Ishikawa (cell line): ENCODE measurements around the gene CD4.

ENCODE experiments used
- CEBPB ChIP-seq: IDR thresholded peaks from 2 replicates; pipeline ENCODE4 v1.6.1; 2012
- CREB1 ChIP-seq: IDR thresholded peaks from 2 replicates; pipeline ENCODE4 v1.6.1; 2012; ENCODE audit warnings: low read depth
- EGR1 ChIP-seq: IDR thresholded peaks from 2 replicates; pipeline ENCODE4 v1.6.1; 2012
- EP300 ChIP-seq: IDR thresholded peaks from 2 replicates; pipeline ENCODE4 v1.6.1; 2012; ENCODE audit warnings: borderline replicate concordance
- FOXM1 ChIP-seq: IDR thresholded peaks from 2 replicates; pipeline ENCODE4 v1.6.1; 2012; ENCODE audit warnings: low read depth, borderline replicate concordance
- NFIC ChIP-seq: IDR thresholded peaks from 2 replicates; pipeline ENCODE4 v1.6.1; 2012
- RAD21 ChIP-seq: IDR thresholded peaks from 2 replicates; pipeline ENCODE4 v1.6.1; 2012; ENCODE audit warnings: low read depth
- REST ChIP-seq: IDR thresholded peaks from 2 replicates; pipeline ENCODE4 v1.6.1; 2012; ENCODE audit warnings: low read depth, mild to moderate bottlenecking
- TAF1 ChIP-seq: IDR thresholded peaks from 2 replicates; pipeline ENCODE4 v1.6.1; 2012; ENCODE audit warnings: low read depth, mild to moderate bottlenecking
- TCF12 ChIP-seq: IDR thresholded peaks from 2 replicates; pipeline ENCODE4 v1.6.1; 2012; ENCODE audit warnings: low read depth
- TEAD4 ChIP-seq: IDR thresholded peaks from 2 replicates; pipeline ENCODE4 v1.6.1; 2012
- USF1 ChIP-seq: IDR thresholded peaks from 2 replicates; pipeline ENCODE4 v1.6.1; 2012
- YY1 ChIP-seq: IDR thresholded peaks from 2 replicates; pipeline ENCODE4 v1.6.1; 2012; ENCODE audit warnings: low read depth
- ZBTB7A ChIP-seq: IDR thresholded peaks from 2 replicates; pipeline ENCODE4 v1.6.1; 2012; ENCODE audit warnings: low read depth
- TF ChIP-seq, protein P1 (sequence below): IDR thresholded peaks from 2 replicates; pipeline ENCODE4 v1.6.1; 2012

The CD4 gene

GRCh38 chr12:6782850-6783566 is 6.3 kb upstream of the CD4 start:
- TF ChIP-seq USF1 (no peak), CEBPB (no peak), CREB1 (no peak), TEAD4 (no peak), NFIC (no peak), EGR1 (no peak), FOXM1 (no peak), TCF12 (no peak), REST (no peak), EP300 (no peak), YY1 (no peak), ZBTB7A (no peak)
- TF ChIP-seq, protein P1, sequence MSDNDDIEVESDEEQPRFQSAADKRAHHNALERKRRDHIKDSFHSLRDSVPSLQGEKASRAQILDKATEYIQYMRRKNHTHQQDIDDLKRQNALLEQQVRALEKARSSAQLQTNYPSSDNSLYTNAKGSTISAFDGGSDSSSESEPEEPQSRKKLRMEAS, result no peak

- TF ChIP-seq CEBPB (no peak), NFIC (no peak), TAF1 (no peak), TEAD4 (no peak), YY1 (no peak), CREB1 (no peak), EP300 (no peak), REST (no peak), USF1 (no peak), EGR1 (no peak), RAD21 (no peak), FOXM1 (no peak), ZBTB7A (no peak), TCF12 (no peak)
- TF ChIP-seq, protein P1, result no peak
Measured at GRCh38 chr12:6783828-6784227, 5.5 kb upstream of the CD4 start.

GRCh38 chr12:6784296-6784695 is 5.0 kb upstream of the CD4 start:
- TF ChIP-seq USF1, result no peak

DNA sequence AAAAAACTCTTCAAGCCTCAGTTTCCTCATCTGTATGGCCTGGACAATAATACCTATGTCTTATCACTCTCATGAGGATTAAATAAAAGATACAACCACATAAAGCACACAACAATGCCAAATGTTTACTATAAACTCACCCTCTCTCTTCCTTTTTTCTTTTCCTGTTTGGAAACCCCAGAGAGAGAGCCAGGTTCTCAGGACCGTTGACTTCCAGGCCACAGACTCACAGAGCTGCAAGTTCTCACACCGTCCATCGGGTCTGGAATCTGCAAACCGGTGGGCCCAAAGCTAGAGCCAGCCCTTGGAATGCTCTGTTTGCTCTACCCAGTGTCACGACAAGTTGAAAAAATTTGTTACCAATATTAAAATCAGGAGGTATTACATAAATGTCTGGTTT is 4.6 kb upstream of the CD4 start:
- TF ChIP-seq TAF1 (no peak), NFIC (no peak), ZBTB7A (no peak), YY1 (no peak), REST (no peak), EP300 (no peak), TCF12 (no peak)
- TF ChIP-seq, protein P1, result no peak
